Fibroblast of lung (primary cell): ENCODE measurements around the gene MTMR1.

Source experiments
- EZH2 ChIP-seq: IDR thresholded peaks from 2 replicates; pipeline ENCODE4 v1.5.1; 2012; ENCODE audit warnings: low read length, control low read depth, mild to moderate bottlenecking; ENCODE audit errors: missing control alignments
- TF ChIP-seq, protein P1 (sequence below), 2 donors: IDR thresholded peaks in 1 of 2; conservative IDR thresholded peaks in 1 of 2; 1 replicate in 1 of 2; 2 replicates in 1 of 2; pipeline ENCODE4 v1.5.1; 2011 to 2012; ENCODE audit warnings: low read length in 2 of 2, control low read depth in 1 of 2, inconsistent platforms in 1 of 2, low read depth in 1 of 2, mild to moderate bottlenecking in 1 of 2

DNA sequence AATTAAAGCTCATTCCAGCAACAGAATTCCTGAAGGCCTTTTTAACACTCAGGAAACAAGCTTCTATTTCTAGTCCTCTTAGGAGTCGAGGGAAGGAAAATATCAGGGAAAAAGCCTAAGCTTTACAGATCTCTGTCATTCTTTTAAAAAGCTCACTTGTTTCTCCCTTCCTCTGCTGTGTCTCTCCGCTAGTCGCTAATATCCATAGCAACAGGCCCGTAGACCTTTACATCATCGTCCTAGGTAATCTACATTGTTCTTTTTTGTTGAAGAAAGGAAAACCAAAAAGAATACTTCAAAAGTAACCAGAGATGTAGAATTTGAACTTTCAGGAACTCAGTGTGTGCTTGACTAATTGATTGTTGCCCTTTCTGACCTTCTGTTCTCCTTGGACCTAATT lies 45.9 kb upstream of the MTMR1 start:
- TF ChIP-seq, protein P1, sequence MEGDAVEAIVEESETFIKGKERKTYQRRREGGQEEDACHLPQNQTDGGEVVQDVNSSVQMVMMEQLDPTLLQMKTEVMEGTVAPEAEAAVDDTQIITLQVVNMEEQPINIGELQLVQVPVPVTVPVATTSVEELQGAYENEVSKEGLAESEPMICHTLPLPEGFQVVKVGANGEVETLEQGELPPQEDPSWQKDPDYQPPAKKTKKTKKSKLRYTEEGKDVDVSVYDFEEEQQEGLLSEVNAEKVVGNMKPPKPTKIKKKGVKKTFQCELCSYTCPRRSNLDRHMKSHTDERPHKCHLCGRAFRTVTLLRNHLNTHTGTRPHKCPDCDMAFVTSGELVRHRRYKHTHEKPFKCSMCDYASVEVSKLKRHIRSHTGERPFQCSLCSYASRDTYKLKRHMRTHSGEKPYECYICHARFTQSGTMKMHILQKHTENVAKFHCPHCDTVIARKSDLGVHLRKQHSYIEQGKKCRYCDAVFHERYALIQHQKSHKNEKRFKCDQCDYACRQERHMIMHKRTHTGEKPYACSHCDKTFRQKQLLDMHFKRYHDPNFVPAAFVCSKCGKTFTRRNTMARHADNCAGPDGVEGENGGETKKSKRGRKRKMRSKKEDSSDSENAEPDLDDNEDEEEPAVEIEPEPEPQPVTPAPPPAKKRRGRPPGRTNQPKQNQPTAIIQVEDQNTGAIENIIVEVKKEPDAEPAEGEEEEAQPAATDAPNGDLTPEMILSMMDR (conservative IDR thresholded peaks at IDR 0.05 in 1 of 2, IDR thresholded peaks at IDR 0.05 in 1 of 2; ENCODE audit: low read depth in 1 of 2, low read length in 2 of 2): no peak
- TF ChIP-seq EZH2: no peak
